WI38 (cell line): ENCODE results near the gene LSAMP.

Source experiments
- H3K4me3 ChIP-seq: 2 replicates; pipeline ENCODE4 v1.5.1; 2011; ENCODE audit warnings: low read depth, mild to moderate bottlenecking, control low read depth, low read length
- TF ChIP-seq, protein P1 (sequence below): IDR thresholded peaks from 2 replicates; pipeline ENCODE4 v1.5.1; 2012; ENCODE audit warnings: low read depth, mild to moderate bottlenecking, control low read depth, low read length

LSAMP gene

DNA sequence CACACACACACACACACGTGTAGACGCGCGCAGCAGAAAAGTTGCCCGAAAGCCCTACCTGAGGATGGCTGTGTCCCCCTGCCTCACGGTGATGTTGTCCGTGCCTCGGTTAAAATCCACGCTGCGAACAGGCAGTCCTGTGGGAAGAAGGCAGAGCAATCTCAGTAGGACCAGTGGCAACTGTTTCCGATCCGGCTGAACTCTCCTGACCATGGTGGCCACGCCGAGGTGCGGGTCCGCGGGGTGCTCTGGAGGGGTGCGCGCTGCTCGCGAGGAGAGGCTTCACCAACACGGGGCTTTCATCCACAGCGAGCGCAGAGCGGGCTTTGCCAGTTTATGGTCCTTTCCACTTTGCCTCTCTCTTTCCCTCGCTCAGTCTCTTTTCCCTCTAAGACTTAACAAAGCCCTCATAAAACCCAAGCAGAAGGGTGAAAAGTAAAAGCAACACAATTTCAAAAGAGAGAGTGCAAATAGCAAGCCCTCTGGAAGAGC is 422 bp downstream of the LSAMP start:
- H3K4me3 ChIP-seq: no peak overlapping the region
- TF ChIP-seq, protein P1, sequence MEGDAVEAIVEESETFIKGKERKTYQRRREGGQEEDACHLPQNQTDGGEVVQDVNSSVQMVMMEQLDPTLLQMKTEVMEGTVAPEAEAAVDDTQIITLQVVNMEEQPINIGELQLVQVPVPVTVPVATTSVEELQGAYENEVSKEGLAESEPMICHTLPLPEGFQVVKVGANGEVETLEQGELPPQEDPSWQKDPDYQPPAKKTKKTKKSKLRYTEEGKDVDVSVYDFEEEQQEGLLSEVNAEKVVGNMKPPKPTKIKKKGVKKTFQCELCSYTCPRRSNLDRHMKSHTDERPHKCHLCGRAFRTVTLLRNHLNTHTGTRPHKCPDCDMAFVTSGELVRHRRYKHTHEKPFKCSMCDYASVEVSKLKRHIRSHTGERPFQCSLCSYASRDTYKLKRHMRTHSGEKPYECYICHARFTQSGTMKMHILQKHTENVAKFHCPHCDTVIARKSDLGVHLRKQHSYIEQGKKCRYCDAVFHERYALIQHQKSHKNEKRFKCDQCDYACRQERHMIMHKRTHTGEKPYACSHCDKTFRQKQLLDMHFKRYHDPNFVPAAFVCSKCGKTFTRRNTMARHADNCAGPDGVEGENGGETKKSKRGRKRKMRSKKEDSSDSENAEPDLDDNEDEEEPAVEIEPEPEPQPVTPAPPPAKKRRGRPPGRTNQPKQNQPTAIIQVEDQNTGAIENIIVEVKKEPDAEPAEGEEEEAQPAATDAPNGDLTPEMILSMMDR: no peak

DNA sequence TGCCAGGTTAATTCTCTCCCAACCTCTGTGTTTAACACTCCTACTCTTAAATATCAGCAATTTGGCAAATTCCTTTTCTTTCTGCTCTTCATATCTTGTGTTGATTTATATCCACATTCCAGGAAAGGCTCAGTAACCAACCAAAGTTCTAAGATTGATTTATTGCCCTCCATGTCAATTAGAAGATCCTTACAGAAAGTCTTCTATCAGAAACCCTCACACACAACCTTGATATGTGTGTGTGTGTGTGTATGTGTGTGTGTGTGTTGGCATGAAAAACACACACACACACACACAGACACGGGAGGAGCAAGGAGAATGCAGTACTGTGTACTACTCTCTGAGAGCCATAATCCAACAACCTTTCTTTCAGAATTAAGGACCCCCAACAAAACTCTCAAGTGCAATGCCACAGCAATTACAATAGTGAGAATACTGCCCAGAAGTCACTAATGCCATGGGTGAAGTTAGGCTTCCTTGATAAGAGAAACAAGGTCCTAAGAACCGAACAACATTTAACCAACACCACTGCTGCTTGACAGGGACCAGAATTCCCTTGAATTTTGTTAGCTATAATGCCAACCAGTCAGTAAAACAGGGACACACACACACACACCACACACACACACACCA is 1.1 kb downstream of the LSAMP start:
- no peak overlapping the region for H3K4me3 ChIP-seq
- TF ChIP-seq, protein P1: no peak

DNA sequence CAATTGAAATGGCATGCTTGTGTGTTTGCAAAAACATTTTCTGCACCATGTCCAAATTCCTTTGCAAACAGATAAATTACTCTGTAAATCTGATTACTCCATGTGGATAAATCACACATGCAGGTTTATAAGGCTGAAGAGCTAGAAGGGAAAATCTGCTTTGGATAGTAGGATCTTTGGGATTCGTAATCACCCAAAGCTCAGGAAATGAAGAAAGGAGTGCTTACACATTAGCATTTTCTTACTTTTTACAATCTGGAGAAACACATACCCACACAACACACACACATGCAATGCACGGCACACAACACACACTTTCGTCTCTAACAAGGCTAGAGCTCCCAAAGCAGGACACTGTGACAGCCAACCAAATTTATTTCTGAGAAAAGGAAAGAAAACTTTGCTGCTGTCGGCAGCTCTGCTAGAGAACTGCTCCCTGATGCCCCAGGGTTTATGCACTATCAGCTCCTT is 2.1 kb downstream of the LSAMP start:
- no peak overlapping the region for H3K4me3 ChIP-seq
- TF ChIP-seq, protein P1: no peak

DNA sequence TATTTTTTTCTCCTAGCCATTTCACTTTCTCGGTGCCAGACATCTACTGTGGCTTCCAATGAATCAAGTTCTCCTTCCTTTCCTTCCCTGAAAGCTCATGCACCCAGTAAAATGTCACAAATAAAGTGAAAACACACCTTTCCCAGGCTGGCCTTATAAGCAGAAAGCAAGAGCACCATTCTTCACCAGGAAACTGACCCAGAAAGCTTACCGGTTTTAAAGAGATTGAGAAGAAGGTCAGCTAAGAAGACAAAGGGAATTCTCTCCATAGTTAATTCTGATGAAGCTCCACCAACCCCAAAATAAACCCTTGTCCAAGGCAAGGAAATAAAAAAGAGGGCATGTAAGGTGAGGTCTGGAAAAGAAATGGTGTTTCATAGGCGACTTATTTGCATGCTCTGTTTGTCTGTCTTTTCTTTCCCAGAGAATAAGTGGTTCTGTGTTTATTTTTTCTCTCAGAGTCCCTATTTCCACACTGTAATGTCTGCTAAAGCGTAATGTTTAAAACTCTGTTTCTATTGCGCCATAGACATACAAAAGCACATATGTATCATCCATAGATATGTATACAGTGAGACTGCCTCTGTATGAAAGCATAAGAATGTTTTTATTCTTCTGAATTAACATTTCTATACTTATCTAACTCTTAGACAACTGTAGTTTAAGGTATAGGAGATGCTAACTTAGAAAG is 2.8 kb downstream of the LSAMP start:
- no peak overlapping the region for H3K4me3 ChIP-seq
- TF ChIP-seq, protein P1: no peak

DNA sequence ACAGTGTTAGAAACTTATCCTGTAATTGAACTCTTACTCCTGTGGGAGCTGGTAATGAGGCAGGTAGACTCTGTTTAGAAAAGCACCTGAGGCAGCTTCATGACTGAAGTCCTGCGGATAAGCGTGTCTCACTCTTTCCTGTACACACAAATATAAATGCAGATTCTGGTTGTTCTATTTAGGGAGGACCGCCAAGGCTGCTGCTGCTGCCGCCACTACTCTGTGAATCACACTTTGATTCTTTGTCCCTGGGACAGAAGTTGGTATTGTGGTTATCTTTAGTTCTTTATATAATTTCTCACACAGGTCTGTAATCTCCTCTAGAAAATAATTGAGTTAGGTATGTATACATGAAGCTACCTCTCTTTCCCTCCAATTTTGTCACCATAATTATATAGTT is 3.6 kb downstream of the LSAMP start:
- TF ChIP-seq, protein P1: no peak
- H3K4me3 ChIP-seq: no peak overlapping the region

DNA sequence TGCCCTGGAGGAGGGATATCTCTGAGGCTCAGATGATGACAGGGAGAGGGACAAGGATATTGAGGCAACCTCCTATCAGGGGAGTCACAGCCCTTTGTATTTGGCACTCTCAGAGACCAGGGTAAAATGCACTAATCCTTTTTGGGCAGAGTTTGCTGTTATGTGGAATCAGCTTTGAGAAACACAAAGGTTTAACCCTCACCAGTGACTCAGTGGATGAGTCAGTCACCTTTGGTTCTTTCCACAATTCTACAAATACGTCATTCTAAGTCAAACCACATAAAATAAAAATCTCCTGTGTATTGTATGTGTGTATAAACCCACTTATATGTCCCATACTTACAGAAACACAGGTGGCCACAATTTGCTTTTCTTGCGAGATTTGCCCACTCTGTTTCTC is 5.1 kb downstream of the LSAMP start:
- no peak overlapping the region for H3K4me3 ChIP-seq
- TF ChIP-seq, protein P1: no peak

DNA sequence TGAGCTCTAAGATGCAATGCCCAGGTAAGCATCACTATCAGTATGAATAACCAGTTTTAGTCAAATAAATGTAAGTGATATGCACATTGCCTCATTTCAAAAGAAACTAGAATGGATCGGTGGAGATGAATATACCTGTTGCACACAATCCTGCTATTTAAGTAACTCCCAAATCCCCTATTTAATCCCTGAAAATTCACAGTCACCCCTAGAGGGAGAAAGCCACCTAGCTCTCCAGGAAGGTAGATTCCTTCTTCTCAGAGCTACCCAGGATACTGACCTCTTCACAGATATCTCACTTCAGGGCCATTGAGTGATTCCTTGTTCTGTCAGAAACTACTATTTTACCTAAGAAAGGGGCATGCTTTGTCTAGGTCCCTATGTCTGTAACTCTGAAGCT is 11.7 kb downstream of the LSAMP start:
- TF ChIP-seq, protein P1: no peak
- no peak overlapping the region for H3K4me3 ChIP-seq
